ENCODE measurements around the gene FLNC. TPM values are rescaled to one million over a fixed set of nuclear protein-coding genes. Genes with fewer than 3 reads are reported as not detected.

FLNC gene
- total RNA-seq, 2 donors from 2014 or later: 0.02 to 0.07 TPM

DNA sequence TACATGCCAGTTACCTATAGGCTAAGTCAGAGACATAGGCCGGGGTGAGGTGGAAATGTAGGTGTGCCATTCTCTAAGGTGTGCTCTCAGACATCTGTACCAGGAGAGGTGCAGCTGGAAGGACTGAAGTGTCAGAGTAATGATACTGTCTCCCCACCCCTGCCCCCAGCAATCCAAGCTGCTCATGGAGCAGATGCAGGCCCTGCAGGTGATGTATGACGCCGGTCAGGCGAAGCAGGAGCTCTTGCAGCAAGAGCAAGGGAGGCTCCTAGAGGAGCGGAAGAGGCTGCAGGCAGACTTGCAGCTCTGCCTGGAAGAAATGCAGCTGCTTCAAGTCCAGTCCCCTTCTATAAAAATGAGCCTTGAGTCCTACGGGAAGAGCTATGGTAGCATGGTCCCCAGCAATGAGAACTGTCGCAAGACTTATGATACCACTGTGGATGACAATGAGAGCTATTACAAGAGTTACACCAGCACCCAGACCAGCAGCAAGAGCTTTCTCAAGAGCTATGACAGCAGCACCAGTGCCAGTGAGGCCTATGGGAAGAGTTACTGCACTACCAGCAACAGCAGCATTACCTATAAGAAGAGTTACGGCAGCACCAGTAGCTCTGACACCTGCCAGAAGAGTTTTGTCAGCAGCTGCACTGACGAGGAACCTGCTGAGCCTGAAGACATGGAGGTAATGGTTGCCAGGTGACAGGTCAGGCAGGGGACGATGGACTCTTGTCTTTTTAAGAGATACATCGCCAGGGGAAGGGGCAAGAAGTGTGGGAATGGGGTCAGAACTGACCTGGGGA, 18.4 kb upstream of the FLNC start:
- ATAC-seq (replicated peaks in 1 of 2): no peak
- Mint-ChIP-seq H3K4me1 (ENCODE audit: low read depth) (no peaks in the 10 kb centered on the region), H3K4me3 (no peak overlapping the region), H3K27ac (no peak overlapping the region), H3K27me3 (ENCODE audit: low read depth) (no peaks in the 10 kb centered on the region), H3K36me3 (ENCODE audit: insufficient read depth in 2 of 2) (no peaks in the 10 kb centered on the region), H3K9me3 (no peaks in the 10 kb centered on the region)
- DNase-seq: no peak

DNA sequence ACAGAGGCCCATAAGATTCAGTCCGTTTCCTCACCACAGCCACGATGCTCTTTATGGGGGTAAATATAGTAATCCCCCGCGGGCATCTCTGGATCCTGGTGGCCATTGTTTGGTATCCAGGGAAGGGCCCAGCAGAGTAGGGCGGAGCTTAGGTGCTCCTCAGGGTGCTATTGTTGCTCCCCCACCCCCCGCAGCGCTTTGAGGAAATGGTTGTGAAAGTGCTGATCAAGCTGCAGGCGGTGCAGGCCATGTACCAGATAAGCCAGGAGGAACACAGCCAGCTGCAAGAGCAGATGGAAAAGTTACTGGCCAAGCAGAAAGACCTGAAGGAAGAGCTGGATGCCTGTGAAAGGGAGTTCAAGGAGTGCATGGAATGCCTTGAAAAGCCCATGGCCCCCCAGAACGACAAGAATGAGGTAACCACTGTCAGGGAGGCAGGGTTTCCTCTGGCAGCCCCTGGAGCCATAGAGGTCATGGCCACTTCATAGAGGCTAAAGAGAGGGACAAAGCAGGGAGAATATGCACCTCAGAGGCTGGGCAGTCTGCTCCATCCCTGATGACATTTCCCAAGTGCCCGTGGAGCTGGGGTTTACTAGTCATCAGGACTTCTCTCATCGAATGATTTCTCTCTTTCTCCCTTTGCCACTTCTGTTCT, 17.6 kb upstream of the FLNC start:
- ATAC-seq (replicated peaks in 1 of 2) (no peak), DNase-seq (no peak)
- H3K4me1 Mint-ChIP-seq (ENCODE audit: low read depth): no peaks in the 10 kb centered on the region
- no peaks in the 10 kb centered on the region for H3K9me3 Mint-ChIP-seq
- H3K36me3 Mint-ChIP-seq (ENCODE audit: insufficient read depth in 2 of 2): no peaks in the 10 kb centered on the region
- H3K27me3 Mint-ChIP-seq (ENCODE audit: low read depth): no peaks in the 10 kb centered on the region
- no peak overlapping the region for H3K27ac Mint-ChIP-seq
- H3K4me3 Mint-ChIP-seq: no peak overlapping the region

DNA sequence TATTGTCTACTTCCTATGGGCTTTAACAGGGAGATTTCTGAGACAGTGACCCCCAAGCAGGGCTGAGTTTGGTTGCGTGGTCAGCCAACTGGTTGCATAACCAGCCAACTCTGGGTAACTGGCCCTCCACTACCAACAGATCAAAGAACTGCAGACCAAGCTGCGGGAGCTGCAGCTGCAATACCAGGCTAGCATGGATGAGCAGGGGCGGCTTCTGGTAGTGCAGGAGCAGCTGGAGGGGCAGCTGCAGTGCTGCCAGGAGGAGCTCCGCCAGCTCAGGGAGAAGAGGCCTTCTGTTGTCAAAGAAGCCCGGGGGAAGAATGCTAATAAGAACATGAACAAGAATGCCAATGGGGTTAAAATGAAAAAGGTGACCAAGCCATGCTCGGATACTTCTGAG, 15.7 kb upstream of the FLNC start:
- H3K4me3 Mint-ChIP-seq: no peak overlapping the region
- H3K9me3 Mint-ChIP-seq: no peaks in the 10 kb centered on the region
- H3K36me3 Mint-ChIP-seq (ENCODE audit: insufficient read depth in 2 of 2): no peaks in the 10 kb centered on the region
- ATAC-seq (replicated peaks in 1 of 2): no peak
- H3K4me1 Mint-ChIP-seq (ENCODE audit: low read depth): no peaks in the 10 kb centered on the region
- no peak overlapping the region for H3K27ac Mint-ChIP-seq
- DNase-seq: no peak
- H3K27me3 Mint-ChIP-seq (ENCODE audit: low read depth): peaks cover 5% of the 10 kb centered on the region

DNA sequence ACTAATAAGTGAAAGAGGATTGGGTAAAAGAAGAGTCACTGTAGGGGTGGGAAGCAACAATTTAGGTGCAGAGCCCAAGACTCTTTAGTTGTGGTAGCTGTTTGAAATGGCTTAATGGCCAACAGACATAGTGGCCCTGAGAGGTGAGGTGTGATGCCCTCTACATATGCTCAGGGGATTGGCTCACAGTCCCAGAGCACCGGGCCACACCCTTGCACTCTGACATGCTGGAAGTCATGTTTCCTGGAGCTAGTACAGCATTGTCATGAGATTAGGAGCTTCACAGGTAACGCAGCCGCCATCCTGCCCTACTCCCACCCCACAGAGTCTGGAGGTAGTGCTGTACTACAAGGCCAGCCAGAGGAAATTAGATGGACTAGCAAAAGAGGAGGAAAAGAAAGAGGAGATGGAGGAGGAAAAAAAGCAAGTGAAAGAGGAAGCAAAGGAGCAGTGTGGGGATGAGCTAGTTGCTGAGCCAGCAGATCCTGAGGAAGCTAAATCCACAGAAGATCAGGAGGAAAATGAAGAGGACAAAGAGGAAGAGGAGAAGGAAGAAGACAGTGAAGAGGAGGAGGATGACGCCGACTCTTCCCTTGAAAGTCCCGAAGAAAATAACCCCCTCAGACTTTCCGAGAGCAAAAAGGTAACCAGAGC, 14.8 kb upstream of the FLNC start:
- no peaks in the 10 kb centered on the region for H3K9me3 Mint-ChIP-seq
- no peak for DNase-seq
- no peaks in the 10 kb centered on the region for H3K36me3 Mint-ChIP-seq (ENCODE audit: insufficient read depth in 2 of 2)
- ATAC-seq (replicated peaks in 1 of 2): no peak
- H3K27me3 Mint-ChIP-seq (ENCODE audit: low read depth): peaks cover 5% of the 10 kb centered on the region
- no peak overlapping the region for H3K27ac Mint-ChIP-seq
- H3K4me3 Mint-ChIP-seq: no peak overlapping the region
- H3K4me1 Mint-ChIP-seq (ENCODE audit: low read depth): peaks cover 5% of the 10 kb centered on the region

DNA sequence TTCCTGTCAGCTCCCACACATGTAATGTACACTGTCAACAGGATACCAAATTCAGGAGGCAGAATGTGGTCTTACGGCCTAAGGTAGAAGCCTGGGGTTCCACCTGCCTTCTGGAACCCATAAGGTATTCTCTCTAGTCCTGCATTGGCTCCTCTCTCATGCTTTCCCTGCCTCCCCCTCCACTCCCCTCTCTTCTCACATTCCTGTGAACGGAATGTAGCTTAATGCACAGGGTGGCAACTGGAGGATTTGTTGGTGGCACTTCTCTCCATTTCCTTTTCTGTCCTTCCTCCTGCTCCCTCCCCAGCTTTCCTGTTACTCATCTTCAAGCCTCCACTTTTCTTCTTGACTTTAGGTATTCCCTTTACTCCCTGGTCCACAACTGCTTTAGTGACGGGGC, 11.5 kb upstream of the FLNC start:
- no peaks in the 10 kb centered on the region for H3K9me3 Mint-ChIP-seq
- peaks cover 5% of the 10 kb centered on the region for H3K4me1 Mint-ChIP-seq (ENCODE audit: low read depth)
- no peak overlapping the region for H3K27ac Mint-ChIP-seq
- H3K27me3 Mint-ChIP-seq (ENCODE audit: low read depth): peaks cover 10% of the 10 kb centered on the region
- no peak overlapping the region for H3K4me3 Mint-ChIP-seq
- no peaks in the 10 kb centered on the region for H3K36me3 Mint-ChIP-seq (ENCODE audit: insufficient read depth in 2 of 2)
- ATAC-seq (replicated peaks in 1 of 2): no peak
- DNase-seq: no peak

DNA sequence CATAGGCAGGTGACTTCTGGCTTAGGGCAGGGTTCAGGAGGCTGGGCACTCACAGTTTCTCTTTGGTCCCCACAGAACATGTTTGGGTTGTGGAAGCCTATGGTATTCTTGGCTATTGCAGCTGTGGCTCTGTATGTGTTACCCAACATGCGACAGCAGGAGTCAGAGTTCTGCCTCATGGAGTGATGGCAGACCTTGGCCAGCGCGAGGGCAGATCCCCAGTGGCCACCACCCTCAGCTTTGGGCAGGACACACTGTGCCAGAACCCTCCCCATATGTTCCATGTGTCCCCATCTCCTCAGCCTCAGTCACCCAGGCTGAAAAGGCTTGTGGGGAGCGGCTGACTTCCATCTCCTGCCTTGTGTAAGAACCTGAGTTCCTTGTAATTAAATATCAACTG, 8.5 kb upstream of the FLNC start:
- Mint-ChIP-seq H3K36me3 (ENCODE audit: insufficient read depth in 2 of 2) (no peaks in the 10 kb centered on the region), H3K4me3 (no peak overlapping the region), H3K4me1 (ENCODE audit: low read depth) (peaks cover 5% of the 10 kb centered on the region), H3K9me3 (no peaks in the 10 kb centered on the region), H3K27me3 (ENCODE audit: low read depth) (peaks cover 10% of the 10 kb centered on the region), H3K27ac (no peak overlapping the region)
- DNase-seq (no peak), ATAC-seq (replicated peaks in 1 of 2) (no peak)

DNA sequence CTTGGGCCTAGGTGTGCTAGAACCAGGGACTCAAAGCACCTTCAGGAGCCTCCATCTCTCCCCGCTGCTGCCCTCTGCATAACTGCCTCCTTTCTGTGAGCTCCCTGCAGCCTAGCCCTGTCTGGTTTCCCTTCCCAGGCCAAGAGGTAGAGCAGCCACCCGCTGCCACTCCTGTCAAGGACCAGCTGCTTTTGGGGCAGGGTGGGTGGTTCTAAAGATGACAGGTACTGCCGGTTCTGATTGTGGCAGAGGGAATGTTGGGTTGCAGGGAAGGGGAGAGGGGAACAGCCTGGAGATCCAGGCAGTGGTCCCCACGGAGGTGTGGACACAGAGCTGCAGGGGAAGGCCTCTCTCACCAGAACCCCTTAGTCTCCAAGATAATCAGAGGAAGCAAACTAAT, 3.7 kb upstream of the FLNC start:
- H3K4me3 Mint-ChIP-seq: no peak overlapping the region
- no peak for DNase-seq
- peaks cover 10% of the 10 kb centered on the region for H3K4me1 Mint-ChIP-seq (ENCODE audit: low read depth)
- ATAC-seq (replicated peaks in 1 of 2): no peak
- no peak overlapping the region for H3K27ac Mint-ChIP-seq
- H3K36me3 Mint-ChIP-seq (ENCODE audit: insufficient read depth in 2 of 2): no peaks in the 10 kb centered on the region
- no peaks in the 10 kb centered on the region for H3K9me3 Mint-ChIP-seq
- peaks cover 40% of the 10 kb centered on the region for H3K27me3 Mint-ChIP-seq (ENCODE audit: low read depth)

DNA sequence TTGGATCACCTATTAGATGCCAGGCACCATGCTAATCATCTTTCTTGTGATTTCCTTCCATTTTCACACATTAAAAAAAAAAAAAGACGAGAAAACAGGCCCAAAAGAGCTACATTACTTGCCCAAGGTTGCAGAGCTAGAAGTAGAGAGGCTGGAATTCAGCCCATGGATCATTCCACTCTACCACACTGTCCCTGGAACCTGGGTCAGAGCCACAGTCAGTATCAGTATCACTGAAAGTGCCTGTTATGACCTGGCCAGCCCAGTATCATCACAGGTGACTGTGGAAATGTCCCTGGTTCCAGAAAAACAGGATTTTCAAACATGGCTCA, 3.3 kb upstream of the FLNC start:
- H3K4me1 Mint-ChIP-seq (ENCODE audit: low read depth): peaks cover 13% of the 10 kb centered on the region
- peaks cover 44% of the 10 kb centered on the region for H3K27me3 Mint-ChIP-seq (ENCODE audit: low read depth)
- H3K4me3 Mint-ChIP-seq: no peak overlapping the region
- no peak overlapping the region for H3K27ac Mint-ChIP-seq
- H3K36me3 Mint-ChIP-seq (ENCODE audit: insufficient read depth in 2 of 2): no peaks in the 10 kb centered on the region
- no peak for ATAC-seq (replicated peaks in 1 of 2)
- DNase-seq: no peak
- H3K9me3 Mint-ChIP-seq: no peaks in the 10 kb centered on the region

DNA sequence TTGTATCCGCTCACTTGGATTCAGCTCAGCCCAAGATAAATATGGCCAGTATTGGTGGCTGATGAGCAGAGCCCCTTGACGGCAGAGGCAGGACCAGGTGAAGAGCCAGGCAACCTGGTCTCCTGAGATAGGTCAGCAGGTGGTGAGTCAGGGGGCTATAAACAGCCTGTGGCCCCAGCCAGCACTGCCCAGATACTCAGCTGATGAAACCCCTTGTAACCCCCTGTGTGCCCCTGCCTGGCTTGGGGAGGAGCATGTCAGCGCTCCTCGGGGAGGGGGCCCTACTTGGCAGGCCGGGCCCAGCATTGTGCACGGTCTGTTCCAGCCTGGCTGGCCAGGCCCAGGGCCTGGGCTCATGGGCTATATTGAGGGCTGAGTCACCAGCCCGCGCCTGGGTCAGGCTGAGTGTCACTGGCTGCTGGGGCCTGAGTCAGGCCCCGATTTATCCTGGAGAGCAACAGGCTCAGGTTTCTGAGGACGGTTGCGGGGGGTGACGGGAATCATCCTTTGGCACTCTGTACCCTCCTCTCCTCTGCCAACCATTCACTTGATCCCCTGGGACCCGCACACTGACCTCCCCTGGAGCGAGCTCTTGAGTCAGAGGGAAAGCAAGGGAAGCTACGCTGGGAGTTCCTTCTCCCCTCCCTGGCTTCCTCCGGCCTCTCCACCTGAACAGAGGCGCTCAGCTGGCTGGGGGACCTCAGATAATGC, 2.8 kb upstream of the FLNC start:
- H3K27me3 Mint-ChIP-seq (ENCODE audit: low read depth): peaks cover 40% of the 10 kb centered on the region
- H3K36me3 Mint-ChIP-seq (ENCODE audit: insufficient read depth in 2 of 2): no peaks in the 10 kb centered on the region
- H3K9me3 Mint-ChIP-seq: no peaks in the 10 kb centered on the region
- H3K4me3 Mint-ChIP-seq: no peak overlapping the region
- no peak overlapping the region for H3K27ac Mint-ChIP-seq
- peaks cover 13% of the 10 kb centered on the region for H3K4me1 Mint-ChIP-seq (ENCODE audit: low read depth)
- ATAC-seq (replicated peaks in 1 of 2) (no peak), DNase-seq (no peak)

DNA sequence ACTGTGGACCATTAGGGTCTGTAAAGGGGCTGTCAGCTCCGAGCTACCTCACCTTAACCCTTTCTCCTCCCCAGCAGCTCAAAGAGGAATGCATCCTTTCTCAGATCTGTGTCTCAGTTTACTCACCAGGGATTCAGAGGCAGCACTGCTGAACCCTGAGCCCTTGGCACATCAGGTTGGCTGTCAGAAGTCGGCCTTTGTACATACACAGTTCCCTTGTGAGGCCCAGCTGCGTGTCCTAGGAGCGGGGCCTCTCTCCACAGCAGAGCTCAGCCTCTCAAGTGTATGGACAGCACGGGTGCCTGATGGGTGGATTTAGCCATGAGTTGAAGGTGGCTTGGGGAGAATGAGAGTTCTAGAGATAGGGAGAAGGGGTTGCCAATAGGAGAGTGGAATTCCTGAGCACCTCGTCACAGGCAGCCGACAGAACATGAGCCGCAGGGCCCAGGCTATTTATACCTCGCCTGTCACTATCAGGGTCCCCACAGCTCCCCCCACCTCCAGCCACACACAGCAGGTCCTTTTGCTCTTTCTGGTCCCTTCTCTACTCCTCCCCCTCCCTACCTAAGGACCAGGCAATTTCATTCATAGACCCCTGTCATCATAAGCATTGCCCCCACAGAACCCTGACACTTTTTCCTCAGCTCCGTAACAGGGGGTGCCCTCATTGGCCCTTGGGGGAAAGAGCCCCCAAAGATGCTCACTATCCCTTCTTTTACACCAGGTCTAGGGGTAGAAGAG, 2.1 kb upstream of the FLNC start:
- DNase-seq: no peak
- H3K27me3 Mint-ChIP-seq (ENCODE audit: low read depth): peaks cover 39% of the 10 kb centered on the region
- H3K36me3 Mint-ChIP-seq (ENCODE audit: insufficient read depth in 2 of 2): no peaks in the 10 kb centered on the region
- no peak overlapping the region for H3K27ac Mint-ChIP-seq
- H3K9me3 Mint-ChIP-seq: no peaks in the 10 kb centered on the region
- H3K4me3 Mint-ChIP-seq: no peak overlapping the region
- no peak for ATAC-seq (replicated peaks in 1 of 2)
- peaks cover 13% of the 10 kb centered on the region for H3K4me1 Mint-ChIP-seq (ENCODE audit: low read depth)

DNA sequence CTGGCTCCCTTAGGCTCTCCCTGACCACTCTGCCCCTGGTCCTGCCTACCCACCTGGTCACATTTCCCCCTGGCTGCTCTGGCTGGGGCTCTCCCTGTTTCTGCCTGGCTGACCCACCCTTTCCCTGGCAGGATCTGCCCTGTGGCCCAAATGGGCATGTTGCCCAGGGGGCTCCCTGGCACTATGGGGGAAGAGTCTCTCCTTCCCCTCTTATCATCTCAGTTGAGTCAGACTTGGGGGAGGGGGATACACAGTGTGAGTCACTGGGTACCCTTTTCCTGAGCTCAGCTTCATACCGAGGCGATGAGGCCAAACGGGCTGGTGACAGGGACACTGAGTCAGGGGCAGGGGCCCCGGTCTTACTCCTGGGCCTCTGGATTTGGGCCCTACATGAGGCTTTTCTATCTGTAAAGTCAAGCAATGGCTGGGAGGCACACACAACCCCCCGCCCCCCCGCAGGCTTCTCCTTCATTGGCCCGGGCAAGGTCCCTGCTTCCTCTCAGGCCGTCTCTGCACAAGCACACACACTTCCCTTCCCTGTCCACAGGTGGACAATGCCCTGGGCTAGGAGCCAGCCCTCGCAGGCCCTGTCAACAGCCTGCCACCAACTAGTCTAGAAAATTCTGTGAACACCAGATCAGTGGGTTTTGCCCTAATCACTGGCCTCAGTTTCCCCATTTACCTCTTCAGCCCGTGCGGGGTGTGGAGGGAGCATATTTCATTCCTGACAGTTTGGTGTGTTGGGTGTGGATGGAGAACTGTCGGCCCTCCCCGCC, 627 bp upstream of the FLNC start:
- Mint-ChIP-seq H3K4me3 (peak overlapping the region in 1 of 2 donors; percentile 20), H3K27ac (no peak overlapping the region), H3K27me3 (ENCODE audit: low read depth) (peaks cover 42% of the 10 kb centered on the region), H3K36me3 (ENCODE audit: insufficient read depth in 2 of 2) (no peaks in the 10 kb centered on the region), H3K4me1 (ENCODE audit: low read depth) (peaks cover 13% of the 10 kb centered on the region), H3K9me3 (no peaks in the 10 kb centered on the region)
- DNase-seq: no peak
- no peak for ATAC-seq (replicated peaks in 1 of 2)
